Measurements from ENCODE around the gene CDH4. TPM values are rescaled to one million over a fixed set of nuclear protein-coding genes. Genes with fewer than 3 reads are reported as not detected.

Gene CDH4
- total RNA-seq, 1 donor from 2014 or later: 3.2 TPM

DNA sequence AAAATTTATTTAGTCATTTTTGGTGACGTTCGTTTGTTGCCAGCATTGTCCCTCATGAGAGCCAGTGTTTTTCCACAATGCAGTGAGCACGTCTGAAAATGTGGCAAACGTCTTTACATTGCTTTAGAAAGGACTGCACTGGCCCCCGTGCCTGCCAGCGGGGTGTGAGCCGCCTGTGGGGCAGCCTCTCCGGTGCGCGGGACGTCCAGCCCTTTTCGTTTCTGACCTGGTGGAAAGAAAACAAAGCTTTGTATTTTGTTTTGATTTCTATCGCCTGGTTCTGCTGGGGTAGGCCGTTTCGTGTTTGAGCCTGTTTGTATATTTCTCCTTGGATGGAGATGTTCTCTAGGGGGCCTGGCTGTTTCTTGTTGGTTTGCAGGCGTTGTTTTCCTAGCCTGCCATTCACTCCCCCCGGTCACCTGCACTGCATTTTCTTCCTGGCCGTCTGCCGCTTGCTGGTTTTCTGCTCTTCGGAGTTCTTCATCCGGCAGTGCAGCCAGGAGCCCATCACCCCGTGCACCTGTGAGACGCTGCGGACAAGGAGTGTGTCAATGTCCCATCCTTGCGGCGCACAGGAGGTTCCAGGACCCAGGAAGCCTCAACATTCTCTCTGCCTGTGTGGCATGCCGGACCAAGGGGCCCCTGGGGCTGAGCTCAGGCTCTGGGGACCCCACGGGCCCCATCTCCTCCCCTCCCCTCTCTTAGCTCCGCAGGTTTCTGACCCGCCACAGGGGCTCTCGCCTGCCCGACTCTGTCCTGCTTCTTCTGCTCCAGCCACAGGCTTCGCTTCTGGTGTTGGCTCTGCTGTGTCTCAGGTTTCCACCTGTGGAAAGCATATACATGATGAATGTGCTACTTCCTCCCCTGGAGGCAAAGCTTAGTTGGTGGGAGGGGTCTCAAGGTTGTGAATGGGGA, 100.5 kb downstream of the CDH4 start:
- Mint-ChIP-seq H3K27ac (ENCODE audit: unreplicated experiment) (no peak overlapping the region), H3K27me3 (ENCODE audit: low read depth, unreplicated experiment) (peaks cover 20% of the 10 kb centered on the region), H3K9me3 (ENCODE audit: unreplicated experiment) (peaks cover 3% of the 10 kb centered on the region), H3K4me3 (ENCODE audit: unreplicated experiment) (no peak overlapping the region), H3K4me1 (ENCODE audit: low read depth, unreplicated experiment) (peaks cover 10% of the 10 kb centered on the region), H3K36me3 (ENCODE audit: low read depth, unreplicated experiment) (peaks cover 3% of the 10 kb centered on the region)
- H3K9ac ChIP-seq (ENCODE audit: low read length): no peak overlapping the region
- no peak overlapping the region for H2AFZ ChIP-seq (ENCODE audit: low read depth, low read length)
- no peaks in the 10 kb centered on the region for H3K9me3 ChIP-seq (ENCODE audit: insufficient read depth, low read depth, low read length)
- H3K79me2 ChIP-seq (ENCODE audit: insufficient read depth, low read length): no peaks in the 10 kb centered on the region
- TF ChIP-seq, protein P1, sequence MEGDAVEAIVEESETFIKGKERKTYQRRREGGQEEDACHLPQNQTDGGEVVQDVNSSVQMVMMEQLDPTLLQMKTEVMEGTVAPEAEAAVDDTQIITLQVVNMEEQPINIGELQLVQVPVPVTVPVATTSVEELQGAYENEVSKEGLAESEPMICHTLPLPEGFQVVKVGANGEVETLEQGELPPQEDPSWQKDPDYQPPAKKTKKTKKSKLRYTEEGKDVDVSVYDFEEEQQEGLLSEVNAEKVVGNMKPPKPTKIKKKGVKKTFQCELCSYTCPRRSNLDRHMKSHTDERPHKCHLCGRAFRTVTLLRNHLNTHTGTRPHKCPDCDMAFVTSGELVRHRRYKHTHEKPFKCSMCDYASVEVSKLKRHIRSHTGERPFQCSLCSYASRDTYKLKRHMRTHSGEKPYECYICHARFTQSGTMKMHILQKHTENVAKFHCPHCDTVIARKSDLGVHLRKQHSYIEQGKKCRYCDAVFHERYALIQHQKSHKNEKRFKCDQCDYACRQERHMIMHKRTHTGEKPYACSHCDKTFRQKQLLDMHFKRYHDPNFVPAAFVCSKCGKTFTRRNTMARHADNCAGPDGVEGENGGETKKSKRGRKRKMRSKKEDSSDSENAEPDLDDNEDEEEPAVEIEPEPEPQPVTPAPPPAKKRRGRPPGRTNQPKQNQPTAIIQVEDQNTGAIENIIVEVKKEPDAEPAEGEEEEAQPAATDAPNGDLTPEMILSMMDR (IDR thresholded peaks at IDR 0.05; ENCODE audit: insufficient read depth, low read depth, low read length): no peak
- no peak for TF ChIP-seq EZH2 (IDR thresholded peaks at IDR 0.05; ENCODE audit: insufficient read depth, low read length)
- peaks cover 4% of the 10 kb centered on the region for H4K20me1 ChIP-seq (ENCODE audit: insufficient read depth, low read length)
- no peak overlapping the region for H3K4me3 ChIP-seq (ENCODE audit: insufficient read depth, low read depth, low read length)
- peak overlapping the region; percentile 17 for H3K4me2 ChIP-seq (ENCODE audit: low read length)
- H3K36me3 ChIP-seq (ENCODE audit: insufficient read depth, low read length): no peaks in the 10 kb centered on the region
- no peak overlapping the region for H3K27ac ChIP-seq (ENCODE audit: low read depth, low read length)
- FAIRE-seq (no peak), DNase-seq (ENCODE audit: low read depth) (no peak)
- no peaks in the 10 kb centered on the region for H3K27me3 ChIP-seq (ENCODE audit: insufficient read depth, low read length)
- H3K4me1 ChIP-seq (ENCODE audit: insufficient read depth, low read length): peaks cover 14% of the 10 kb centered on the region

DNA sequence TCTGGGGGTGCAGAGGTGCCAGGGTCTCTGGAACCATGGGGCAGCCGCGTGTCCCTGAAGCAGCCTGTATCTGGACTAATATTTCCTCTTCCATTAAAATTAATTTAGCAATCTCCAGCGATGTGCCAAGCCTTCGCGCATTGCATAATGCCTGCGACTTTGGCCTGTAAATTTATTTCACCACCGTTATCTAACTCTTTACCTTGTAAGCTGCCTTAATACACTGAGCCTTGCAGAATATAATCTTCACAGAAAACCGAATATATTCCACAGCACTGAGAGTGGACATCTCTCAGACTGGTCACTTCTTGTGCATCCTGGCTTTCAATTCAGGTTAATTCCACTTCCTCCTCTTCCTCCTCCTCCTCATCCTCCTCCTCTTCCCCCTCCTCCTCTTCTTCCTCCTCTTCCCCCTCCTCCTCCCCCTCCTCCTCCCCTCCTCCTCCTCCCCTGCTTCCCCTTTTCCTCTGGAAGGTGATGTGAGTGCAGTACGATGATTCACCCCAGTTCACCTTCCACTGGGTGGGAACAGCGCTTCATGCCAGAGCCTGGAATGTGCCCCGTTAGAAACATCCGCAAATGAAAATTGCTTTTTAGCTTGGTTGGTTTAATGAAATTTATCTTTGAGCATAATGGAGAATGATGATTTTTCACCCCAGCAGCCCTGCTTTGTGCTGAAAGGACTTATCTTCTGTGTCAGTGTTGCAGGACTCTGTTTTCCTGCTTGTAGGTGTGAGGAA, 101.4 kb downstream of the CDH4 start:
- Histone ChIP-seq H3K27me3 (ENCODE audit: insufficient read depth, low read length) (no peaks in the 10 kb centered on the region), H3K36me3 (ENCODE audit: insufficient read depth, low read length) (no peaks in the 10 kb centered on the region), H2AFZ (ENCODE audit: low read depth, low read length) (no peak overlapping the region), H3K9me3 (ENCODE audit: insufficient read depth, low read depth, low read length) (no peaks in the 10 kb centered on the region), H4K20me1 (ENCODE audit: insufficient read depth, low read length) (peaks cover 4% of the 10 kb centered on the region), H3K27ac (ENCODE audit: low read depth, low read length) (no peak overlapping the region), H3K4me1 (ENCODE audit: insufficient read depth, low read length) (peaks cover 14% of the 10 kb centered on the region), H3K4me2 (ENCODE audit: low read length) (peak overlapping the region; percentile 13), H3K4me3 (ENCODE audit: insufficient read depth, low read depth, low read length) (no peak overlapping the region), H3K9ac (ENCODE audit: low read length) (no peak overlapping the region), H3K79me2 (ENCODE audit: insufficient read depth, low read length) (no peaks in the 10 kb centered on the region)
- FAIRE-seq: no peak
- Mint-ChIP-seq H3K9me3 (ENCODE audit: unreplicated experiment) (peaks cover 3% of the 10 kb centered on the region), H3K36me3 (ENCODE audit: low read depth, unreplicated experiment) (peaks cover 3% of the 10 kb centered on the region), H3K27me3 (ENCODE audit: low read depth, unreplicated experiment) (peaks cover 22% of the 10 kb centered on the region), H3K4me1 (ENCODE audit: low read depth, unreplicated experiment) (peaks cover 10% of the 10 kb centered on the region), H3K27ac (ENCODE audit: unreplicated experiment) (no peak overlapping the region), H3K4me3 (ENCODE audit: unreplicated experiment) (no peak overlapping the region)
- no peak for TF ChIP-seq EZH2 (IDR thresholded peaks at IDR 0.05; ENCODE audit: insufficient read depth, low read length)
- TF ChIP-seq, protein P1 (IDR thresholded peaks at IDR 0.05; ENCODE audit: insufficient read depth, low read depth, low read length): no peak
- DNase-seq (ENCODE audit: low read depth): peak; percentile 65

Data from astrocyte (in vitro differentiated cells and primary cell).